Keratinocyte (primary cell): ENCODE measurements around the gene CHI3L1. TPM values are rescaled to one million over a fixed set of nuclear protein-coding genes. Genes with fewer than 3 reads are reported as not detected.

Experiments used
- DNase-seq: peaks from one replicate; pipeline ENCODE4 v3.0.0-alpha.2; 2011; ENCODE audit warnings: low read depth, missing footprints, low spot score
- FAIRE-seq: peaks from 2 replicates; lab custom pipeline; 2011; peaks lifted over from hg19 to GRCh38; lab: Jason Lieb, UNC
- H2AFZ ChIP-seq: 2 replicates; pipeline ENCODE4 v1.6.0; 2012; ENCODE audit warnings: low read length, control low read depth, inconsistent platforms; ENCODE audit not compliant: control insufficient read depth
- H3K27ac ChIP-seq: 2 replicates; pipeline ENCODE4 v1.5.1; 2011; ENCODE audit warnings: low read length; ENCODE audit not compliant: control insufficient read depth, insufficient read depth
- H3K27me3 ChIP-seq: 3 replicates; pipeline ENCODE4 v1.6.0; 2011; ENCODE audit warnings: low read length; ENCODE audit not compliant: control insufficient read depth, insufficient read depth; ENCODE audit errors: extremely low read depth
- H3K36me3 ChIP-seq, 2 experiments: 2 replicates in 1 of 2; 3 replicates in 1 of 2; pipeline ENCODE4 v1.5.1; 2011; ENCODE audit warnings: low read length in 2 of 2, mild to moderate bottlenecking in 1 of 2; ENCODE audit not compliant: control insufficient read depth in 2 of 2, insufficient read depth in 2 of 2; ENCODE audit errors: extremely low read depth in 1 of 2
- H3K4me1 ChIP-seq: 3 replicates; pipeline ENCODE4 v1.5.1; 2011; ENCODE audit warnings: low read length; ENCODE audit not compliant: control insufficient read depth, insufficient read depth; ENCODE audit errors: extremely low read depth
- H3K4me2 ChIP-seq: 3 replicates; pipeline ENCODE4 v1.6.0; 2011; ENCODE audit warnings: low read depth, low read length; ENCODE audit not compliant: control insufficient read depth, insufficient read depth; ENCODE audit errors: extremely low read depth
- H3K4me3 ChIP-seq, 3 experiments: fragments of 200-600 bp in 1 of 3; sonication (generic) in 1 of 3; 2 replicates in 2 of 3; 3 replicates in 1 of 3; pipeline ENCODE4 v1.5.1; 2011 to 2016; ENCODE audit warnings: low read length in 3 of 3, mild to moderate bottlenecking in 3 of 3, control low read depth in 2 of 3, inconsistent platforms in 1 of 3, low read depth in 1 of 3, mixed read lengths in 1 of 3, mixed run types in 1 of 3, moderate library complexity in 1 of 3; ENCODE audit not compliant: control insufficient read depth in 2 of 3, insufficient read depth in 2 of 3; ENCODE audit errors: extremely low read depth in 1 of 3
- H3K79me2 ChIP-seq: 2 replicates; pipeline ENCODE4 v1.6.0; 2012; ENCODE audit warnings: low read length; ENCODE audit not compliant: control insufficient read depth, insufficient read depth
- H3K9ac ChIP-seq: 3 replicates; pipeline ENCODE4 v1.6.0; 2011; ENCODE audit warnings: low read length; ENCODE audit not compliant: control insufficient read depth, insufficient read depth; ENCODE audit errors: extremely low read depth
- H3K9me1 ChIP-seq: 3 replicates; pipeline ENCODE4 v1.6.0; 2011; ENCODE audit warnings: low read length; ENCODE audit not compliant: control insufficient read depth, insufficient read depth; ENCODE audit errors: extremely low read depth
- H3K9me3 ChIP-seq: 2 replicates; pipeline ENCODE4 v1.5.1; 2012; ENCODE audit warnings: low read depth, low read length; ENCODE audit not compliant: control insufficient read depth
- H4K20me1 ChIP-seq: 3 replicates; pipeline ENCODE4 v1.6.0; 2011; ENCODE audit warnings: low read length; ENCODE audit not compliant: control insufficient read depth, insufficient read depth; ENCODE audit errors: extremely low read depth
- CTCF ChIP-seq, 3 experiments: IDR thresholded peaks in 1 of 3; conservative IDR thresholded peaks in 1 of 3; optimal IDR thresholded peaks in 1 of 3; 2 replicates in 2 of 3; 3 replicates in 1 of 3; pipeline versions ENCODE3 to v1.5.1; 2011; ENCODE audit warnings: low read length in 3 of 3, mild to moderate bottlenecking in 3 of 3, moderate library complexity in 2 of 3, control low read depth in 1 of 3, inconsistent platforms in 1 of 3; ENCODE audit not compliant: insufficient read depth in 2 of 3; ENCODE audit errors: extremely low read depth in 1 of 3
- EZH2 ChIP-seq: IDR thresholded peaks from one replicate; pipeline ENCODE4 v1.6.1; 2012; ENCODE audit warnings: inconsistent platforms, mild to moderate bottlenecking, low read length, moderate library complexity
- dilution Hi-C: fragments of 300-500 bp; cut with MboI; formaldehyde crosslinking; loops from one replicate; pipeline ENCODE4 v1.7.0; 2020; ENCODE audit warnings: low sequenced_read_pairs; ENCODE audit not compliant: extremely low pct_ligation_motif_present
- polyA plus RNA-seq, 5 experiments: library from polyadenylated mRNA; depleted of rRNA in 3 of 5; stranded (reverse) in 3 of 5; stranded (forward) in 1 of 5; unstranded in 1 of 5; fragments of >200 nt; gene quantifications; 1 replicate in 1 of 5; 2 replicates in 3 of 5; 3 replicates in 1 of 5; pipeline versions ENCODE4 v1.2.1 to v1.2.3, GENCODE V29; 2011 to 2012; ENCODE audit warnings: missing spikeins in 2 of 5, low read depth in 1 of 5, low replicate concordance in 1 of 5

CHI3L1 gene
- polyA plus RNA-seq, 1 donor (not counting 4 experiments of a cell fraction or from before 2014, with no cell fraction given) = 0.20 TPM

- dilution Hi-C loops = no loop called here
- Histone ChIP-seq H3K9me1 (no peaks in the 10 kb centered on the region), H3K79me2 (no peaks in the 10 kb centered on the region), H4K20me1 (no peaks in the 10 kb centered on the region), H3K27me3 (peaks cover 8% of the 10 kb centered on the region), H3K27ac (no peak overlapping the region), H2AFZ (no peak overlapping the region), H3K36me3 (no peaks in the 10 kb centered on the region), H3K9me3 (no peaks in the 10 kb centered on the region), H3K4me3 (no peak overlapping the region), H3K9ac (no peak overlapping the region), H3K4me1 (no peaks in the 10 kb centered on the region), H3K4me2 (no peak overlapping the region)
- no peak for TF ChIP-seq CTCF (optimal IDR thresholded peaks at IDR 0.05 in 1 of 3, IDR thresholded peaks at IDR 0.05 in 1 of 3, conservative IDR thresholded peaks at IDR 0.05 in 1 of 3; ENCODE audit: extremely low read depth in 1 of 3, insufficient read depth in 2 of 3, low read length in 3 of 3)
- no peak for TF ChIP-seq EZH2
- FAIRE-seq (no peak), DNase-seq (no peak)
Observed at GRCh38 chr1:203227371-203228083, 41.0 kb upstream of the CHI3L1 start.

- dilution Hi-C loops = no loop called here
- Histone ChIP-seq H3K27me3 (peaks cover 8% of the 10 kb centered on the region), H3K4me1 (no peaks in the 10 kb centered on the region), H3K79me2 (no peaks in the 10 kb centered on the region), H4K20me1 (no peaks in the 10 kb centered on the region), H3K4me2 (no peak overlapping the region), H3K9ac (no peak overlapping the region), H3K4me3 (no peak overlapping the region), H2AFZ (no peak overlapping the region), H3K9me3 (no peaks in the 10 kb centered on the region), H3K9me1 (no peaks in the 10 kb centered on the region), H3K27ac (no peak overlapping the region), H3K36me3 (no peaks in the 10 kb centered on the region)
- FAIRE-seq (no peak), DNase-seq (no peak)
- TF ChIP-seq EZH2 (no peak), CTCF (optimal IDR thresholded peaks at IDR 0.05 in 1 of 3, IDR thresholded peaks at IDR 0.05 in 1 of 3, conservative IDR thresholded peaks at IDR 0.05 in 1 of 3; ENCODE audit: extremely low read depth in 1 of 3, insufficient read depth in 2 of 3, low read length in 3 of 3) (no peak)
Observed at GRCh38 chr1:203225071-203225470, 38.6 kb upstream of the CHI3L1 start.
